H9 (cell line): ENCODE measurements around the gene RABGEF1. TPM values are rescaled to one million over a fixed set of nuclear protein-coding genes. Genes with fewer than 3 reads are reported as not detected.
"Not testable (repeated sequence)": the region's sequence is repeated elsewhere in the genome, so short reads cannot be mapped to it uniquely, and the experiment has no call there.

ENCODE experiments used
- DNase-seq: peaks from one replicate; pipeline ENCODE4 v3.0.0-alpha.2; 2017
- H2AFZ ChIP-seq: one replicate; pipeline ENCODE4 v1.6.1; 2013; ENCODE audit warnings: mild to moderate bottlenecking, low read length, control low read depth, moderate library complexity
- H2AK5ac ChIP-seq: 2 replicates; pipeline ENCODE4 v1.6.1; 2013; ENCODE audit warnings: low read length, control low read depth, mixed read lengths; ENCODE audit not compliant: insufficient read length
- H2BK120ac ChIP-seq: one replicate; pipeline ENCODE4 v1.6.1; 2013; ENCODE audit warnings: low read depth, mild to moderate bottlenecking, low read length, control low read depth, inconsistent platforms; ENCODE audit not compliant: poor library complexity, severe bottlenecking
- H2BK12ac ChIP-seq: 2 replicates; pipeline ENCODE4 v1.6.1; 2013; ENCODE audit warnings: low read length, control low read depth, mixed read lengths, low read depth; ENCODE audit not compliant: insufficient read length
- H2BK15ac ChIP-seq: 2 replicates; pipeline ENCODE4 v1.6.1; 2013; ENCODE audit warnings: low read depth, low read length, control low read depth
- H2BK20ac ChIP-seq: one replicate; pipeline ENCODE4 v1.6.1; 2013; ENCODE audit warnings: low read depth, mild to moderate bottlenecking, low read length, control low read depth, inconsistent platforms; ENCODE audit not compliant: poor library complexity, severe bottlenecking
- H2BK5ac ChIP-seq: 2 replicates; pipeline ENCODE4 v1.6.1; 2013; ENCODE audit warnings: low read length, control low read depth, mixed read lengths; ENCODE audit not compliant: insufficient read length
- H3K14ac ChIP-seq: 2 replicates; pipeline ENCODE4 v1.6.1; 2013; ENCODE audit warnings: low read length, control low read depth; ENCODE audit not compliant: insufficient read depth
- H3K18ac ChIP-seq: 2 replicates; pipeline ENCODE4 v1.6.1; 2013; ENCODE audit warnings: low read depth, mild to moderate bottlenecking, mixed read lengths, low read length, control low read depth; ENCODE audit not compliant: insufficient read length
- H3K23ac ChIP-seq: 2 replicates; pipeline ENCODE4 v1.6.1; 2013; ENCODE audit warnings: low read length, control low read depth, mixed read lengths, low read depth; ENCODE audit not compliant: insufficient read length
- H3K23me2 ChIP-seq: 2 replicates; pipeline ENCODE4 v1.6.1; 2013; ENCODE audit warnings: low read depth, mild to moderate bottlenecking, mixed read lengths, low read length, control low read depth; ENCODE audit not compliant: insufficient read length, poor library complexity, severe bottlenecking
- H3K27ac ChIP-seq: 2 replicates; pipeline ENCODE4 v1.5.1; 2013; ENCODE audit warnings: low read length, control low read depth, mixed read lengths, low read depth; ENCODE audit not compliant: insufficient read length
- H3K27me3 ChIP-seq: 2 replicates; pipeline ENCODE4 v1.6.1; 2013; ENCODE audit warnings: low read length, control low read depth, inconsistent platforms; ENCODE audit not compliant: insufficient read depth
- H3K4ac ChIP-seq: 2 replicates; pipeline ENCODE4 v1.6.1; 2013; ENCODE audit warnings: low read depth, mild to moderate bottlenecking, control low read depth, inconsistent platforms, low read length, moderate library complexity
- H3K4me1 ChIP-seq: 2 replicates; pipeline ENCODE4 v1.6.1; 2013; ENCODE audit warnings: low read length, control low read depth, inconsistent platforms; ENCODE audit not compliant: insufficient read depth
- H3K4me2 ChIP-seq: 2 replicates; pipeline ENCODE4 v1.6.1; 2013; ENCODE audit warnings: low read length, control low read depth, mixed read lengths; ENCODE audit not compliant: insufficient read length, insufficient read depth
- H3K56ac ChIP-seq: 2 replicates; pipeline ENCODE4 v1.6.1; 2013; ENCODE audit warnings: low read depth, mild to moderate bottlenecking, mixed read lengths, low read length, control low read depth; ENCODE audit not compliant: insufficient read length
- H3K79me1 ChIP-seq: 2 replicates; pipeline ENCODE4 v1.6.1; 2013; ENCODE audit warnings: low read depth, mild to moderate bottlenecking, moderate library complexity, low read length, control low read depth, inconsistent platforms; ENCODE audit not compliant: insufficient read depth, poor library complexity, severe bottlenecking
- H3K79me2 ChIP-seq: 2 replicates; pipeline ENCODE4 v1.6.1; 2013; ENCODE audit warnings: low read length, control low read depth, inconsistent platforms; ENCODE audit not compliant: insufficient read depth
- H3K9ac ChIP-seq: 2 replicates; pipeline ENCODE4 v1.6.1; 2013; ENCODE audit warnings: low read length, control low read depth, mixed read lengths; ENCODE audit not compliant: insufficient read length; ENCODE audit errors: extremely low read depth
- H3K9me3 ChIP-seq: one replicate; pipeline ENCODE4 v1.6.1; 2013; ENCODE audit warnings: low read depth, low read length, inconsistent platforms; ENCODE audit not compliant: control insufficient read depth
- H3T11ph ChIP-seq: one replicate; pipeline ENCODE4 v1.6.1; 2013; ENCODE audit warnings: mild to moderate bottlenecking, low read length, control low read depth, inconsistent platforms
- H4K20me1 ChIP-seq: one replicate; pipeline ENCODE4 v1.6.1; 2013; ENCODE audit not compliant: control insufficient read depth, insufficient read length, insufficient read depth
- H4K5ac ChIP-seq: 2 replicates; pipeline ENCODE4 v1.6.1; 2013; ENCODE audit warnings: low read depth, mild to moderate bottlenecking, mixed read lengths, low read length, control low read depth; ENCODE audit not compliant: insufficient read length
- H4K8ac ChIP-seq: replicated peaks from 2 replicates; pipeline ENCODE4 v1.6.1; 2013; ENCODE audit warnings: low read length, control low read depth, mixed read lengths, low read depth; ENCODE audit not compliant: insufficient read length
- H4K91ac ChIP-seq: 2 replicates; pipeline ENCODE4 v1.6.1; 2013; ENCODE audit warnings: low read depth, mild to moderate bottlenecking, moderate library complexity, mixed read lengths, low read length, control low read depth; ENCODE audit not compliant: insufficient read length
- H3K27ac Mint-ChIP-seq, 3 experiments: 2 replicates in 2 of 3; 3 replicates in 1 of 3; pipeline ENCODE4 v1.8.0; 2020 to 2021; ENCODE audit warnings: mixed read lengths in 3 of 3, mild to moderate bottlenecking in 1 of 3, moderate library complexity in 1 of 3
- H3K27me3 Mint-ChIP-seq: 2 replicates; pipeline ENCODE4 v1.8.0; 2021; ENCODE audit warnings: low read depth, mild to moderate bottlenecking, moderate library complexity, mixed read lengths
- H3K36me3 Mint-ChIP-seq, 3 experiments: 2 replicates in 2 of 3; 3 replicates in 1 of 3; pipeline ENCODE4 v1.8.0; 2020 to 2021; ENCODE audit warnings: low read depth in 3 of 3, mixed read lengths in 3 of 3; ENCODE audit not compliant: insufficient read depth in 1 of 3
- H3K4me1 Mint-ChIP-seq, 2 experiments: 2 replicates each; pipeline ENCODE4 v1.8.0; 2020; ENCODE audit warnings: mixed read lengths in 2 of 2
- H3K4me3 Mint-ChIP-seq, 2 experiments: 2 replicates in 1 of 2; 3 replicates in 1 of 2; pipeline ENCODE4 v1.8.0; 2020 to 2021; ENCODE audit warnings: mild to moderate bottlenecking in 2 of 2, mixed read lengths in 2 of 2, moderate library complexity in 1 of 2
- H3K9me3 Mint-ChIP-seq, 2 experiments: 2 replicates in 1 of 2; 3 replicates in 1 of 2; pipeline ENCODE4 v1.8.0; 2020; ENCODE audit warnings: mild to moderate bottlenecking in 2 of 2, mixed read lengths in 2 of 2, moderate library complexity in 1 of 2
- CTCF ChIP-seq: fragments of 200-600 bp; sonication (generic); conservative IDR thresholded peaks from 3 replicates; pipeline ENCODE4 v1.8.0; 2021; ENCODE audit warnings: antibody characterized with exemption, mild to moderate bottlenecking
- WGBS: extraction: QIAGEN DNeasy Blood & Tissue Kit; methylation state at CpG from one replicate; pipeline ENCODE4 v1.1.7; 2013; ENCODE audit warnings: missing lambda C conversion rate, low lambda C conversion rate, mixed read lengths; ENCODE audit not compliant: insufficient read length; ENCODE audit errors: extremely low coverage; 5-methylcytosine and 5-hydroxymethylcytosine counted together
- total RNA-seq: library from RNA; stranded (reverse); gene quantifications from 2 replicates; pipeline ENCODE4 v1.2.1, GENCODE V29; 2021

The RABGEF1 gene
- total RNA-seq, 1 experiment from 2014 or later: 17.3 TPM

- peaks cover 19% of the 10 kb centered on the region for H3K79me1 ChIP-seq
- no peak overlapping the region for H2AK5ac ChIP-seq
- no peak overlapping the region for H2BK120ac ChIP-seq
- no peak for DNase-seq
- H3K27me3 Mint-ChIP-seq: no peaks in the 10 kb centered on the region
- no peak overlapping the region for H4K8ac ChIP-seq
- no peaks in the 10 kb centered on the region for H3K9me3 Mint-ChIP-seq
- H3K9ac ChIP-seq: no peak overlapping the region
- no peak overlapping the region for H3K4me2 ChIP-seq
- no peak overlapping the region for H3K23ac ChIP-seq
- no peak overlapping the region for H2BK12ac ChIP-seq
- no peak overlapping the region for H3K4ac ChIP-seq
- no peak overlapping the region for H3K18ac ChIP-seq
- no peaks in the 10 kb centered on the region; the same call in 1 of the 2 replicates for H3K79me2 ChIP-seq
- no peak overlapping the region for H2BK20ac ChIP-seq
- TF ChIP-seq CTCF: no peak
- no peaks in the 10 kb centered on the region for H3K23me2 ChIP-seq
- no peaks in the 10 kb centered on the region for H3K27me3 ChIP-seq
- no peaks in the 10 kb centered on the region for H3K9me3 ChIP-seq
- H4K20me1 ChIP-seq: no peaks in the 10 kb centered on the region
- H2BK15ac ChIP-seq: no peak overlapping the region
- H3K4me3 Mint-ChIP-seq: no peak overlapping the region
- no peaks in the 10 kb centered on the region for H3K36me3 Mint-ChIP-seq
- no peak overlapping the region for H3K14ac ChIP-seq
- no peak overlapping the region for H3K56ac ChIP-seq
- H2BK5ac ChIP-seq: no peak overlapping the region
- no peak overlapping the region; a peak in 1 of 7 replicates for H3K27ac Mint-ChIP-seq
- no peak overlapping the region for H3T11ph ChIP-seq
- no peaks in the 10 kb centered on the region for H3K4me1 Mint-ChIP-seq
- no peaks in the 10 kb centered on the region for H3K4me1 ChIP-seq
- H4K5ac ChIP-seq: no peak overlapping the region
- no peak overlapping the region for H4K91ac ChIP-seq
- WGBS: no CpG with 5 or more reads among the region's 4 CpGs
- H3K27ac ChIP-seq: no peak overlapping the region
- H2AFZ ChIP-seq: no peak overlapping the region
Observed at GRCh38 chr7:66754541-66754940, 14.0 kb downstream of the RABGEF1 start.

GRCh38 chr7:66755059-66755458 lies 14.5 kb downstream of the RABGEF1 start:
- not testable (repeated sequence) for H3K4me3 Mint-ChIP-seq, H3K4me2 ChIP-seq, H3T11ph ChIP-seq, H3K36me3 Mint-ChIP-seq, H2BK5ac ChIP-seq, H2BK120ac ChIP-seq, H3K27me3 ChIP-seq, H3K27me3 Mint-ChIP-seq, H3K9me3 ChIP-seq, H3K27ac ChIP-seq, H2BK20ac ChIP-seq, H4K5ac ChIP-seq, H2AK5ac ChIP-seq, H3K18ac ChIP-seq, H3K9me3 Mint-ChIP-seq, H2AFZ ChIP-seq, H3K23ac ChIP-seq, H4K8ac ChIP-seq, H3K9ac ChIP-seq, H3K27ac Mint-ChIP-seq, H3K56ac ChIP-seq, H4K91ac ChIP-seq, H3K4me1 Mint-ChIP-seq, H2BK12ac ChIP-seq, H3K23me2 ChIP-seq, H3K14ac ChIP-seq, H4K20me1 ChIP-seq, H3K4me1 ChIP-seq, H3K79me2 ChIP-seq, H2BK15ac ChIP-seq, H3K4ac ChIP-seq, DNase-seq
- peaks cover 21% of the 10 kb centered on the region for H3K79me1 ChIP-seq
- WGBS: no CpG with 5 or more reads among the region's 4 CpGs
